HG03439 (cell line): ENCODE data around the gene PTEN.

Source experiments
- ATAC-seq: cut with Tn5 transposase; IDR thresholded peaks from one replicate; pipeline ENCODE4 v1.9.1; 2021; ENCODE audit warnings: mild to moderate bottlenecking, moderate library complexity; ENCODE audit not compliant: unreplicated experiment

PTEN gene

DNA sequence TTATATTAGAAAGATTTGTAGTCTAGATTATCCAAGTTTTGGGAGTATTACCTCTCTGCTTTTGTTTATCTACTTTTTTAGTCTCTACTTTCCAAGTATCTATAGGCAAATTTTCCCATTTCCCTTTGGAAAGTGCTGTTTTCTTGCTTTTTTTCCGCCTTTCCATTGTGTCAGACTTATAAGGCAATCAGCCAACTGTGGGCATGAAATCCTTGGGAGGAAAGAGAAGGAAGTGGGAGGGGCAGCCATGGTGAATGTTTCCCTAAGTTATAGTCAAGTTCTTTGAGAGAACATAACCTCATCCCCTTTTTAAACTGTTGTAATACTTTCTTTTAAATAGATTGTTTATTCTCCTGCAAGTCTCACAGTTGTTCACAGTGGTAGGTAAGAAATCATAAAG, 52.6 kb downstream of the PTEN start:
- no peak for ATAC-seq

DNA sequence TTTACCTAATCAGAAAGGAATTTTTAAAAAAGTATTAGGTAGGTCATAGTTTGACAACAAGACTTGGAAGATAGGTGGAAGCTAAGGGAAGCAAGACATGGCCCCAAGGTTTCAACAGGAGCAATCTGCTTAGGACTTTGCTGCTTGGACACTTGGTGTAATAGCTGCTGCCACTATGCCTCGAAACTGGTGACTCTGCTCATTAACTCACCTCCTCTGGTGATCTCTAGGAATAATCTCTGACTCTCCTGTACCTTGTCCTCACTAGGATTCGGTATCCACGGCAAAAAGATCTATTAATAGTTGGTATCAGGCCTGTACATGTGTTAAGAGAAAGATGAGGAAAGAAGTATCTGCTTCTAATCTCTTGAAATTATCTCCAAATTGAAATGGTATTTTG, 53.1 kb downstream of the PTEN start:
- no peak for ATAC-seq

- no peak for ATAC-seq
Observed at GRCh38 chr10:87918254-87918859, 54.9 kb downstream of the PTEN start.

DNA sequence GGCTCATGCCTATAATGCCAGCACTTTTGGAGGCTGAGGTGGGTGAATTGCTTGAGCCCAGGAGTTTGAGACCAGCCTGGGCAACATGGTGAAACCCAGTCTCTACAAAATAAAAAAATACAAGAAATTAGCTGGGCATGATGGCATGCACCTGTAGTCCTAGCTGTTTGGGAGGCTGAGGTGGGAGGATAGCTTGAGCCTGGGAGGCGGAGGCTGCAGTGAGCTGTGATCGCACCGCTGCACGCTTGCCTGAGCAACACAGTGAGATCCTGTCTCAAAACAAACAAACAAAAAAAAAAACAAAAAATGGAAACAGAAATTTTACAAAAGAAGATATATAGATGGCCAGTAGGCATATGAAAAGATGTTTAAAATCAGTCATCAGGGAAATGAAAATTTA, 57.1 kb downstream of the PTEN start:
- no peak for ATAC-seq

DNA sequence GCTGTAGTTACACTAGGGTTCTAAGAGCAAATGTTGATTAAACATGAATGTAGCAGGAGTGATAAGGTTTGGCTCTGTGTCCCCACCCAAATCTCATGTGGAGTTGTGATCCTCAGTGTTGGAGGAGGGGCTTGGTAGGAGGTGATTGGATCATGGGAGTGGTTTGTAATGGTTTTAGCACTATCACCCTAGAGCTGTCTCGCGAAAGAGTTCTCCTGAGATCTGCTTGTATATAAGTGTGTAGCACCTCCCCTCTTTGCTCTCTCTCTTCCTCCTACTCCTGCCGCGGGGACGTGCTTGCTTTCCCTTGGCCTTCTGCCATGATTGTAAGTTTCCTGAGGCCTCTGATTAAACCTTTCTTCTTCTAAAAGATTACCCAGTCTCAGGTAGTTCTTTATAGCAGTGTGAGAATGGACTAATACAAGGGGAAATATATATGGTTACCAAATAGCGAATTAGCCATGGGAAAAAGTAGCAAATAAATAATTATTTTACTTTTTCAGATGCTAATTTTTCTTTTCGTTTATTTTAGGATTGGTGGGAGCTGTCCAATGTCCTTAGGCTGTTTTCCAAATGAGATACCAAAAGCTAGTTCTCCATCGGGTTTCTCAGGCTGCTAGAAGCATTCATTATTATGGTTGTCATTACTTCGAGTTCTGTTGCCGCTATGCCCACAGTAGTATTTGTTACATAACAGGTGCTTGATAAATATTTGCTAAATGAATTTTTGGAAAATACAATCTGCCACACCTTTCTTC, 58.7 kb downstream of the PTEN start:
- no peak for ATAC-seq

GRCh38 chr10:87923233-87923632, 59.8 kb downstream of the PTEN start:
- no peak for ATAC-seq

DNA sequence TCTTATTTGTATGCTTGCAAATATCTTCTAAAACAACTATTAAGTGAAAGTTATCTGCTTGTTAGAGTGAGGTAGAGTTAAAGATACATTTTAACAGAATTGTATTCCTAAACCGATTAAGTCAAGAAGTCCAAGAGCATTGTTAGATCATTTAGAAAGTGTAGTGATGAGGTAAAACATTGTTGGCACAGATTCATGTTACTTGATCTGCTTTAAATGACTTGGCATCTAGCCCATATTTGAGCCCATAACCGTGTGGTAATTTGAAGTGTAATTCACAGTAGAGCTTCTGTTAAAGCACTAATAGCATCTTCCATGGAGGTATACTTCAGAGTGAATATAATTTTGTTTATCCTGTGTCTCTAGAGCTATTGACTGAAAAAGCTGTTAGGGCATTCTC, 62.1 kb downstream of the PTEN start:
- ATAC-seq = no peak

- ATAC-seq = no peak
Observed at GRCh38 chr10:87927091-87927490, 63.7 kb downstream of the PTEN start.

- ATAC-seq = no peak
Observed at GRCh38 chr10:87928996-87929395, 65.6 kb downstream of the PTEN start.

- no peak for ATAC-seq
Observed at GRCh38 chr10:87930141-87930540, 66.7 kb downstream of the PTEN start.

- ATAC-seq = no peak
Observed at GRCh38 chr10:87930934-87931835, 67.8 kb downstream of the PTEN start.

- ATAC-seq = no peak
Observed at GRCh38 chr10:87931836-87932230, 68.4 kb downstream of the PTEN start.

- ATAC-seq = no peak
Observed at GRCh38 chr10:87935290-87936141, 72.1 kb downstream of the PTEN start.

GRCh38 chr10:87940210-87940609, 76.8 kb downstream of the PTEN start:
- ATAC-seq = no peak

- ATAC-seq = no peak
Observed at GRCh38 chr10:87942884-87943527, 79.6 kb downstream of the PTEN start.

- ATAC-seq = no peak
Observed at GRCh38 chr10:87945984-87946383, 82.6 kb downstream of the PTEN start.

- ATAC-seq = no peak
Observed at GRCh38 chr10:87952612-87953011, 89.2 kb downstream of the PTEN start.

DNA sequence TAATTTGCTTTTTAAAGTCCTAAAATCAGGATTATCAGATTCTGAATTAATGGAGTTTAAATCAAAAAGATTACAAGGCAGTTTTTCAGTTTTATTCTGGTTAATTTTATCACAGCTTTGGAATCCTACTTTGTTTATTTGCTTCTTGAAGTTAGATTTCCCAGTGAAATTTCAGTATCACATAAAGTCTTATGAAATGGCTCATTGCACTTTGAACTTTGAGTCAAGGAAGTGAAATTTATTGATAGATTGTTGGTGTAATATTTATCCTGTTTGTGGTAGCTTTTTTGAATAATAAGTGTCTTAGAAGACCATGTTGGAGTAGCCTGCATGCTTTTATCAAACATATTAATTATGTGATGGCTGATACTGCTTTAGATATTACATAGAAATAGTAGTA, 92.6 kb downstream of the PTEN start:
- ATAC-seq = no peak

DNA sequence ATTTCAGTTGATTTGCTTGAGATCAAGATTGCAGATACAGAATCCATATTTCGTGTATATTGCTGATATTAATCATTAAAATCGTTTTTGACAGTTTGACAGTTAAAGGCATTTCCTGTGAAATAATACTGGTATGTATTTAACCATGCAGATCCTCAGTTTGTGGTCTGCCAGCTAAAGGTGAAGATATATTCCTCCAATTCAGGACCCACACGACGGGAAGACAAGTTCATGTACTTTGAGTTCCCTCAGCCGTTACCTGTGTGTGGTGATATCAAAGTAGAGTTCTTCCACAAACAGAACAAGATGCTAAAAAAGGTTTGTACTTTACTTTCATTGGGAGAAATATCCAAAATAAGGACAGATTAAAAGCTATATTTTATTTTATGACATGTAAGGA, 94.3 kb downstream of the PTEN start:
- ATAC-seq = no peak

DNA sequence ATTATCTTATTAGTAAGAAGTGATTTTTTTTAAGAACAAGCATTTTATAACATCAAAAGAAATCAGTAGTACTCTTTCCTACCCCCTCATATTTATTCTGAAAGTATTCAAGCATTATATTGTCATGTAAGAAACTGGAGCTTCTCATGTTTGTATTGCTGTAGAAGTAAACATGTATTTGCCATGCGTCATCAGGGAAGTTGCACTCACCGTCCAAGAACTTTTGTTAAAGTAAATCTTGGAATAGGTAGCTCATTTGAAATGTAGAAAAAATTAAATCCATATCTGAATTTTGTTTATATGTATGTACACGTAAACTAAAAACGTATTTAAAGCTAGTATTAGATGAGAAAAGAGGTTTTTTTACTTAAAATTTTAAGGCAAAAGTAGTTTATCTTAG, 96.8 kb downstream of the PTEN start:
- no peak for ATAC-seq
